GM21381 (cell line): ENCODE measurements around the gene AHDC1.

ENCODE experiments used
- ATAC-seq: cut with Tn5 transposase; IDR thresholded peaks from one replicate; pipeline ENCODE4 v1.9.1; 2021; ENCODE audit warnings: mild to moderate bottlenecking, moderate library complexity; ENCODE audit not compliant: unreplicated experiment

Gene AHDC1

DNA sequence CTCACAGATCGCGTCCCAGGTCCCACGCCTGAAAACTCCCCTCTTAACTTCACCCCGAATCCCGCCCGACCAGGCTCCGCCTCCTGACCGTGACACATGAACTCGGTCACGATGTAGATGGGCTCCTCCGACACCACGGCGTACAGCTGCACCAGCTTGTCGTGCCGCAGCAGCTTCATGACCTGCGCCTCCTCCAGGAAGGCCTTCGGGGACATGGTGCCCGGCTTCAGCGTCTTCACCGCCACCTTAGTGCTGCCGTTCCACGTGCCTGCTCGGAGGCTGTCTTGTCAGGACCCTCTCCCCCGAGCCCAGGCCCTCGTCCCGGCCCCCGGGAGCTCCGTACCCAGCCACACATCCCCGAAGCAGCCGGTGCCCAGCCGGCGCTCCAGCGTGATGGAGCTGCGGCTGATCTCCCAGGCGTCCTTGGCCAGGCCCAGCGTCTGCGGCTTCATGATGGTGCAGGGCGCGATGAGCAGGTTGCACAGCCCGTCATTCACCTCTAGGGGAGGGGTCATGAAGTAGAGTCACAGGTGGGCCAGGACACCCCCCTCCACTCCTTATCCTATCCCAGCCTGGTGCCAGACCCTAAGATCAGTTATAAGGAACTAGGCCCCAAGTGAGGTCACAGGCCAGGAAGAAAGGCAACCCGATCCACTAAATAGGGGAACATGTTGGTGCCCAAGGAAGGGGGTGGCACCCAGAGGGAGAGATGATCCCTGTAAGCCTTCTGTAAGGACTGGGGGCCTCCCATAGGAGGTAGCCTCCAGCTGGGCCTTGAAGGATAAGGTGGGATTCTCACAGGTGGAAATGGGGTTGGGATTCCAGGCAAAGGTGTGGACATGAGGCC, 11.6 kb upstream of the AHDC1 start:
- no peak for ATAC-seq

DNA sequence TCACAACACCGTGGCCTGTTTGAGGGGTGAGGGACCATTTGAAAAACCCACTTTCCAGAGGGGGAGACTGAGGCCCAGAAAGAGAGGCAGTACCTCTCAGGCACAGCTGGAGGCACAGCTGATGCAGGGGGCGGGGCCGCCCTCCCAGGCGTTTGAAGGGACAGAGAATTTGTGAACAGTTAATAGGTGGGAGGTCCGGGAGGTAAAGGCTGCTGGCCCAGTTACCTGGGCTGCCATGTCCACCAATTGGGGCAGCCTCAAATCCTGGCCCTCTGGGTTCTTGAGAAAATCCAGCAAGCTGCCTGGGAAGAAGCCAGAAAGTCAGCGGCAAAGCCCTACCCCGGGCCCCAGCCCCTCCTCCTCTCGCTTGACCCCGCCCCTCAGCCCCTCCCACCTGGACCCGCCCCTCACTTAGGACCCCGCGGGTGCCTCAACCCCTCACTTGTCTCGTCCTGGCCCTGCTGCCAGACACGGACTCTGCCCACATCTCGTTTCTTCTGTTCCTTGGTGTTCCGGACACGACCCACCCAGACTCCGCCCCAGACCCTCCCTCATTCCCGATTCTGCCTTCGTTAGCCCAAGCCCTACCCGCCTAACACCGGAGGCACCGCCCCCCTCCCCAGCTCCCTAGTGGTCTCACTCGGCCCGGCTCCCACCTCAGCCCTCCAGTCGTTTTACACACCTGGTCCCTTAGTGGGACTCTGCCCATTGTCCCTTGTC, 10.8 kb upstream of the AHDC1 start:
- no peak for ATAC-seq

DNA sequence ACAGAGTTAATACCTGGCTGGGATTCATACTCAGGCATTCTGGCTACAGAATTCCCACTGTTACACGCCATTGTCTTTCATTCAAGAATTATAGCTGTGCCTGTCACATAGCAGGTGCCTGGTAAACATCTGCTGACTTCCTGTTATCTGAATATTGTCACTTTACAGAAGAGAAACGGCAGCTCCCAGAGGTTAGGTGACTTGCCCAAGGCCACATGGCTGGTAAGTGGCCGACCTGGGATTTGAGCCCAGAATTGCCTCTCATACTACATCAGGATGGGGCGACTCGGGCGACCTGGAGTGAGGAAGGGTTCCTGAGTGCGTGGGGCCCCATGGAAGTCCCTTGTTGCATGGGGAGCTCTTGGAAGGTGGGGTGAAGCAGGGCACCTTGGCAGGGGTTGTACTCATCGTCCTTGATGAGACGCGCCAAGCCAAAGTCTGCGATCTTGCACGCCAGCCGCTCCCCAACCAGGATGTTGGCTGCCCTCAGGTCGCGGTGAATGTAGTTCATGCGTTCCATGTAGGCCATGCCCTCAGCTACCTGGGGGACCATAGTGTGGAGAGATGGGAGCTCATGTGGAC, 10.2 kb upstream of the AHDC1 start:
- ATAC-seq = no peak

DNA sequence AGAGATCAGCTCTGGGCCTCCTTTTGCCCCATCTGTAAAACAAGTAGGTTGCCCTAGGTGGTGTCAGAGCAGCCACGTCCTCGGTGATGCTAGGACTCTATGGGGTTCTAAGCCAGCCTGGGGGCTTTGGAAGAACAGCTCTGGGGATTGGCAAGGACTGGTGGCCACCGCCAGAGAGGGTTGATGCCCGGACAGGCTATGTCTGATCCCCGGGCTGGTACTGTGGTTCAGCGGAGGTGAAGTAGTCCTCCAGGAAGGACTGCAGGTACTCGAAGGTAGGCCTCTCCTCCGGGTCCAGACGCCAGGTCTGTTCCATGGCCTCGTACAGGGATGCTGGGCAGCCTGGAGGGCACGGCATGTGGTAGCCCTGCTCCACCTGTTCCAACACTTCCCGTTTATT, 8.8 kb upstream of the AHDC1 start:
- ATAC-seq = no peak

DNA sequence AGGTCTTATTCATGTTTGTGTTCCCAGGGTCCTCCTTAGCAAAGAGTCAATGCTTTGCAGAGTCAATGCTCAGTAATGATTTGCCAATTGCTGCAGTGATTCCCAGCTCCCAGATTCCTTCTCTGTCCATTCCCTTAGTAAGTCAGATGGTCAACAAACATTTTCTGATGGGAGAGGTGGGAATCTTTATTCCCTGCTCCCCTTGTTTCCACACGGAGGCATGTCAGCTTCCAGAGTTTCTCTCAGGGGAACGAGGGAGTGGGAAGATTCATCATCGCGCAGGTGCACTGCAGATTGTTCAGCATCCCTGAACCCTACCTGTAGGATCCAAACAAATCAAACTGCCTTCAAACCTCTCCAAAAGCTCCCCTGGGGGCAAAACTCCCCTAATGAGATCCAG, 7.5 kb upstream of the AHDC1 start:
- no peak for ATAC-seq

DNA sequence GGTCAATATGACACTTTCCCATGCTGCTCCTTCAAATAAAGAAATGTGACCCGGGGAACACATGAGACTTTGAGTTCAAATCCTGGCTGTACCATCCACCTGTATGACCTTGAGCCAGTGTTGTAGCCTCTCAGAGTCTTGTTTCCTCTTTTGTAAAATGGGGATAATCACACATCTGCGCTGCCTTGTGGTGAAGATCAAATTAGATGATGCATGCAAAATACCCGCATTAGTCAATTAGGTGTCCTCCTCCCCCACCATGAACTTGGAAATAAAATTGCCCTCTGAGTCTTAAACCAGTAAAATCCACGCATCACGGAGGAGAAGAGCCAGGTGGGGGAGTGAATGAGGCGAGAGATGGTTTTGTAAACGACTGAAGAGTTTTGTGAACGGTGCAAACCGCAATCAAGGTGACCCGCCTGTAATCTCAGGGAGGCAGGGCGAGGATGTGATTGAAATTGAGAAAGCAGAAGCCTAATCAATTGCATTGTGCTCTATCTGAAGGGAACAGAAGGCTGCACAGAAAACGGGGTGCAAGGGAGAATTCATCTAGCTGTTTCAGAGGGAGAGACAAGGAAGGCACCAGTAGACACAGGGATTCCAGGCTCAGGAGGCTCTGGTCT, 5.8 kb upstream of the AHDC1 start:
- ATAC-seq = no peak

DNA sequence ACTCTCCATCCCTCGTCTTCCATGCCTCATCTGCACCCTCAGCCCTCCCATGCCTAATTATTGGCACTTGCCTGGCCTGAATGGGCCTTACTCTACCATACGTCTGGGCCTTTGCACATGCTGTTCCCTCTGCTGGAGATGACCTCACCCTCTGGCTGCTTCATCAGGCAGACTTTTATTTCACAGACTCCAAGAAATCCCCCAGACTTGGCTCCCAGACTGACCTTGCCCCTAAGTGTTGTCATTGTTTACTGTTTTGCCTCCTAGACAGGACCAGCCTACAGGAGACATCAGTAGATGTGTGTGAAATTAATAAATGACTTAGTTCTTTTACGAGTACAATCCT, 5.2 kb upstream of the AHDC1 start:
- no peak for ATAC-seq

DNA sequence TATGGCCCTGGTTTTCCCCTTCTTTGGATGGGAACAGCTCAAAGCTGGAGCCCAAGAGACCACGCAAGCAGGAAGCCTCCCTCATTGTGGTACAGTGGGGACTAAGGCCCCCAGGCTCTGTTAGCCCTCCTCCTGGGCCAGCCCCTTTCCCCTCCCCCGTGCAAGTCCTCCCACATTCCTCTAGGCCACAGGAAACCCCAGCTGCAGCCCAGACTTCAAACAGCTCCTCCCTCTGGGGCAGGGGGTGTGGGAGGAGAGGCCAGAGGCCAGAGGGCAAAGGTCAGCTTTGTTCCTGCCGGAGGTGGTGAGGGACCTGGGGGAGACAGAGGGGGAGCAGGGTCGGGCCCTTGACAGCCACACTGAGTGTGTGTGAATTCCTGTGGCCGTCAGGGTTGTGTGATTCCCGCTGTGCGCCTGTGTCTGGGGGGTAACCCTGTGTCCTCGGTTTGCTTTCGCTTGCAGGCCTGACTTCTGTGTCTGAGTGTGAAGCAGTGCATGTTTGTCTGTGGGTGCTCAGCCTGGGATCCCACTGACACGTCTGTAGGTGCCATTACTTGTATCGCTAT, 3.4 kb upstream of the AHDC1 start:
- no peak for ATAC-seq

DNA sequence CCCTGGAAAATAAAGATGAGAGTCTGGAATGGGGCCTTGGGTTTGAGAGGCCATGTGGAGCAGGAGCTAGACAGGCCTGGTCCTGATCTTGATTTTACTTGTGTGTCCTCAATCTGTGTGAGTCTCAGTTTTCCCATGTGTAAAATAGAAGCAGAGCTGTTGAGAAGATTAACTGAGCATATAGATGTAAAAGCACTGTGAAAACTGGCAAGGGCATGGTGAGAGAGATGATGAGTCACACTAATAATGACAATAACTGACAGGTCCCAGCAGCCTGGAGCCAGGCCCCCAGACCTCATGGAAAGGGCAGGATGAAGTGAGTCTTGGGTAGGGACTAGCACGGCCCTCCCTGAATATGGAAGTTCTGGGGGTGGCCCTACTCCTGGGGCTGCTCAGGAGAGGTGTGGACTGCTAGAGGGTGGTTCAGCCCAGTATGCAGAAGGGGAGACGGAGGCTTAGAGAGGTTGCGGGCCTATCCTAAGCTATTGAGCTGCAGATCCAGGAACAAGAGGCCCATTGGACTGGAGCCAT, 2.8 kb upstream of the AHDC1 start:
- ATAC-seq = no peak

DNA sequence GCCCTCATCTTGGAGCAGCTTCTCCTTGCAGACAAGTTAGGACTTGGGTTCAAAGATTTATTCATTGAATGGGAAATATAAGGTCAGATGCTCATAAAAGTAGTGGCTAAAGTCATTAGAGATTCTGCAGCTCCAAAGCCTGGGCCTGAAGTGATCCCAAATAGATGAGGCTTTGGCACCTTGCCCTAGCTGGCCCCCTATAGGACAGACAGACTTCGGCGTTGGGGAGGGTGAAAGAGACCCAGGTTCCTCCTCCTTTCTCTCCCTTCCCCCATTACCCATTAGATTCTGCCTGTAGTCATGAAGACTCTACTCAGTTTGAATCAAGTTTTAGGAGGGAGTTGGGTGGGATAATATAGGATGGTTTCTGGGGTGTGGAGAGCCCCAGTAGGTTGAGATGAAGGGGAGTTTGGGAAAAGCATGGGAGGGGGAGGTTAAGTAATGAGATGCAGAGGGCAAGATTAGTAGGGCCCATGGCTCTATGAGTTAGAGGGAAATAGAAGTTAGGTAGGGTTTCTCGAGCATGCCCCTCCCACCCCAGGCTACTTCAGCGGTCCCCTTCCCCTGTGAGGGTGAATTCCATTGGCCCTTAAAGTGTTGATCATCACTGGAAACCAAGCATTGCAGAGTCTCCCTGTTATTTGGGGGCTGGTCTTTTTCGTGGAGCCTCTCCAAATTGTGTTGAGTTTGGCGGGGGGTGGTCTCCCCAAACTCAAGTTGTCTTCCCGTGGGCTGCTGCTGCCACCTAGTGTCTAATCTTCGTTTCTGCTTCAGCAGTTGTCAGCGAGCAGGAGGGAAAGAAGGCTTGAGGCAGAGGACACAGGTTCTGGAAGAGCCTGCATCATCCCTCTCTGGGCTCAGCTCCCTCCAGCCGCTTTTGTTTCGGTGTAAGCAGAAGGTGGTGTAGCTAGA, 2.1 kb upstream of the AHDC1 start:
- no peak for ATAC-seq

DNA sequence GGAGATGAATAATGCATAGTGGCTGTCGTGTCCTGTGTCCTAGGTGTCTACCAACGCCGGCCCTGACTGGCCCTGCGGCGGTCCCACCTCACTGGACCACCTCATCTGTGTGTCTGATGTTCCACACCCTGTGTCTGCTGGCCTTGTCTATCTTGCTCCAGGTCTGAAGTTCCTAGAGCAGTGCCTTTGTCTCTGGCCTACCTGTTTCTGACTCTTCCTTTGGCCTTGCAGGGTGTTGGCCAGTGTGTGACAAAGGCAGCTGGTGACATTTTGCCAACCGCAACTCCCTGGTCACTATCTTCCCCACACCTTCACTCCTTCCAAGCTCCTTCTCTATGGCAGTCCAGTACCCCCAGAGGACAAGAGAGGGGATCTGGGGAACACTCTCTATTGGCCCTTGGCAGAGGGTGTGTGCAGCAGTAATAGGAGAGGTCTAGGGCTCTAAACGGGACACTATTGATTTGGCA, 1.4 kb upstream of the AHDC1 start:
- no peak for ATAC-seq

DNA sequence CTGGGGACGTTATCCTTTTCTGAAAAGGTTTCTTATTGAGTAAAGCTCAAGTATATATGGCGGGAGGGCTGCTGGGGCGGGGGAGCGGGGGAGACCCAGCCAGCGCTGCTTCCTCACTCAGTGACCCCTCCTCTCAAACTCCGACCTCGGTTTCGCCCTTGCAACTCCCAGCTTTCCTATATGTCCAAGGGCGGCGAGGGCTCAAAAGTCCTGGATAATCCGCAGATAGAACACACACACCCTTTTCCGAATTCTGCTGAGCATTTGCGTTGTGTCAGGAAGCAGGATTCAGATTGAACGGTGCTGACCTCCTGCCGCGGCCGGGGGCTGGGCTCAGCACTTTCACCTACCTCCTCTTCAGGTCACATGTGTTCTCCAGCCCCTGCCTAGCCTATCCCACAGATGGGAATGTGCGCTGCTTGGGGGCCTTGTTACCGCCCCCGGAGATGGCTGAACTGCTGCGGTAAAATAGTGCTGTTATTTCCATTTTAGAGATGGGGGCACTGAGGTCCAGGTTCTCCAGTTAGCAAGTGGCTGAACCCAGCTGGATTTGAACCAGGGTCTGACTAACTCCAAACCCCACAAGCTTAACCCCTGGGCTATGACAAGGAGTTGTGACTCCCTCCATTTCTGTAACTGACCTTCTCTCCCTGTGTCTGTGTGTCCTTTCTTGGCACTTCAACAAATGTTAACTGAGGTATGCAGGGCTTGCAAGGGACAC, 795 bp upstream of the AHDC1 start:
- no peak for ATAC-seq

DNA sequence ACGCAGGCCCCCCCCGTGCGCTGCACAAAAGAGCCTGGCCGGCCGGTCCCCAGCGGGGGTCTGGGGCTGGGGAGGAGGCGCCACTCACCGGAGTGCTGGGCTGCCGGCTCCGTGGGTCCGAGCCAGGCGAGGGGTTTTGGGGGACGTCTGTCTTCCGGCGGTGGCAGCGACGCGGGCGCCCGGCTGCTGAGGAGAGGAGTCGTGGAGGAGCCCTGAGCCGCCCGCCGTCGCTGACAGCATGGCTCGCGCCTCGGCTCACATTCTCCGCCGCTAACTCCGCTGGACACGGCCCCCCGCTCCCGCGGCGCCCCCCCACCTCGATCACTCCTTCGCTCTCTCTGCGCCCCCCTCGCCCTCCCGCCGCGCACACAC, 649 bp downstream of the AHDC1 start:
- ATAC-seq = no peak

DNA sequence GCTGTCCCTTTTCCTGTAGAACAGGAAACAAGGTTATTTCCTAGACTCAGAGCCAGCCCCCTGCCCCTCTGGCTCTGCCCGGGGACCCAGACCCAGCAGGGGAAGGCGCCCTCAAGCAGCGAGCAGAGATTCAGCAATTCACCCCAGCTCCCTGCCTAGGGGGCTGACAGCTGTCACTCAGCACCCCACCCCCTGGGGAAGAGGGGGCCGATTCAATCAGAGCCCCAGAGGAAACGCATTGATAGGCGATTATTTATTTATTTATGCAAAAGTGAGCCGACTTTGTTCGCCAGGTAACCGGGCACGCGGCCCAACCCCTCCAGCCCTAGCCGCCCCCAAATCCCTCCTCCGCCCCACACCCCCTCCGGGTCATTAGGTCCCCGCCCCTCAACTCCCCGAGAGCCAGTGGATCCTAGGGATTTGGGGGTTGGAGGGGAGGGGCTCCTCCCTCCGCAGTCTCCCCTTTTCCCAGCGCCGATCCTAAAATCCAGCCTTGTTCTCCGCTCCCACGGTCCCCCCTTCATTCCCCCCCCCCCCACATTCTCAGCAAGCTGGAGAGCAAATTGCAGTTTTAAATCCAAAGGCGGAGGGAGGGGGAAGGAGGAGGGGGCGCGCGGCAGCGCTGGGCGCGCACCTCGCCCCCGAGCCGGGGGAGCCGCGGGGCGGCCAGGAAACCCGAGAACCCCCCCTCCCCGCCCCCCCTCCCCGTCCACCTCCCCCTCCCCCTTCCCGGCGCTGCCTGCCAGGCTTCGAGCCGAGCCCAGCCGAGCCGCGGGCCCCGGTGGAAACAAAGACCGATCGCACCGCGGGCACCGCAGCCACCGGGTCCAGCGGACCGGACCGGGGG, 1.3 kb downstream of the AHDC1 start:
- ATAC-seq = no peak

DNA sequence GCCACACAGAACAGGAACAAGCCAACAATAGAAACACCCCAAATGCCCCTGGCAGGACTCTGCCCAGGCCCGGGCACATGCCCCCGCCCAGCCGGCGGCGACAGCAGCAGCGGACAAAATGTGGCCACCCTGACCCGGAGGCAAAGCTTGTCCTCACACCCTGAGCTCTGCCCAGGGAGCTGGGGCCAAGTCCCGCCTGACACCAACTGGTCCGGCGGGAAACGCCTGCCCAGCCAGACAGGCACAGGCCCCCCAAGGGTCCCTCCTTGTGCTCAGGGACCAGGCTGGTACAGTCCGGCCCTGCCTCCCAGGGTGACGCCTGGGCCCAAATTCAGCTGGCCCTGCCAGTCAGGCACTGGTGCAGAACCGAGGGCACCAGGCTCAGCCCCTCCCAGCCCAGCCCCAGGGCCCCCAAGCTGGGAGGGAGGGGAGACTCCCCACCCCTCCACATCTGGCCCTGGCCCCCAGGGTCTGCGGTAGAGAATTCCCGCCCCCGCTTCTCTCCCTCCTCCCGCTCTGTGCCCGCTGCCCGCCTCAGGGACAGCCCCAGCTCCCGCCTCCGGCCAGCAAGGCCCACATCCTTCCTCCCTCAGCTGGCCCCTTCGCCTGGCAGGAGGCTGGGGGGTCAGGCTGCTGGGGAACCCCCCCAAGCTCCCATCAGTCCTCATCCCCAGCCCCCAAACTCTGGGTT, 2.0 kb downstream of the AHDC1 start:
- ATAC-seq = no peak

DNA sequence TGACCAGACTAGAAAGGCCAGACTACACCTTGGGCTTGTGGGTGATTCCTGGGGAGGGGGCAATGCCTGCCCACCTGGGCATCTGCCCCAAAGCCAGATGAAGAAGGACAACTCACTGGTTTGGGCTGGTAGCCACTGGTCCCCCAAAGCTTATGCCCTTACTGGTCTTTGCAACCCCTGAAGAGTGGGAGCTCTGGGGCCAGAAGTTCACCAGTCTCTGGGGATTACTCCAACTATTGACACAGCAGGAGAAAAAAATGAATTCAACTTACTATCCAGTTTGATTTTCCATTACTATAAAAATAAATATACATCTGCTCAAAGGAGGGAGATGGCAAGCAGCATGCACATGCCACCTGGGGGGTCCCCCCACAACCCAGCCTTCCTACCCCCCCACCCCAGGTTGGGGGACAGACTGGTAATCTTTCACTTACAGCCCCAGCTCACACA, 2.6 kb downstream of the AHDC1 start:
- ATAC-seq = no peak

DNA sequence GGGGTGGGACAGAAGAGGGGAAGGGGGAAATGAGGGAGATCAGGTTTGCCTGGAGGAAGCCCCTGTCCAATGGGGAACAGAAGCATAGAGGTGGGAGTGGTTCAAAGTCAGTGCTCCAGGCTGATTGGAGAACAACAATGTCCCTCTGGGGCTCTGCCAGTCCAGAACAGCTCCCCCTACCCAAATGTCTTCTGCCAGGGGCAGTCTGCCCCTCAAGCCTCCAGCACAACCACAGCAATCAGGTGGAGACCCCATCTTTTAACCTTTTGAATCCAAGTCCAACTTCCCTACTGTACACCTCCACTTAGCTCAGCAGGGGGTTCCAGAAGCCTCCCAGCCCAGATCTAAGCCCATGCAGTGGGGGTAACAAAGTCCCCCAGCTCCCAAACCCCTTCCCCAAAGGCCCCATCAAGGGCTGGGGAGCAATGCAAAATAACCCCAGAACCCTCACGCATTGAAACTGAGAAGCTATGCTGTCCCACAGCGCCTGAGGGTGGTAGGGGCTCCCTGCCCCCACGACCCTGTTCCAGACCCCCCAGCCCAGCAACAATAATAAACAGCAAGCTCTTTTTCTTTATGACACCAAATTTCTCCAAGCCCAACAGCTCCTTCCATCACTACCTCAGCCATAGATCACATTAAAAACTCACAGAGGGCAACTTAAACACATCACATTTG, 3.3 kb downstream of the AHDC1 start:
- ATAC-seq = no peak
